Mucosa of stomach (tissue), 1 donor: ENCODE measurements around the gene RBM48.

Experiments
- H3K27me3 ChIP-seq: one replicate; pipeline ENCODE4 v1.7.0; 2013; ENCODE audit warnings: mild to moderate bottlenecking, low read length; ENCODE audit not compliant: control insufficient read depth, insufficient read depth
- H3K36me3 ChIP-seq: one replicate; pipeline ENCODE4 v1.7.0; 2013; ENCODE audit warnings: low read length; ENCODE audit not compliant: control insufficient read depth, insufficient read depth
- H3K4me1 ChIP-seq: one replicate; pipeline ENCODE4 v1.7.0; 2013; ENCODE audit warnings: mild to moderate bottlenecking, low read length; ENCODE audit not compliant: control insufficient read depth, insufficient read depth
- H3K4me3 ChIP-seq: one replicate; pipeline ENCODE4 v1.7.0; 2013; ENCODE audit warnings: low read length
- H3K9ac ChIP-seq: one replicate; pipeline ENCODE4 v1.7.0; 2013; ENCODE audit warnings: mild to moderate bottlenecking, low read length, moderate library complexity
- H3K9me3 ChIP-seq: one replicate; pipeline ENCODE4 v1.7.0; 2013; ENCODE audit warnings: mild to moderate bottlenecking, low read length, moderate library complexity; ENCODE audit not compliant: control insufficient read depth
- donor health status: Pancreatic carcinoma.

The RBM48 gene

DNA sequence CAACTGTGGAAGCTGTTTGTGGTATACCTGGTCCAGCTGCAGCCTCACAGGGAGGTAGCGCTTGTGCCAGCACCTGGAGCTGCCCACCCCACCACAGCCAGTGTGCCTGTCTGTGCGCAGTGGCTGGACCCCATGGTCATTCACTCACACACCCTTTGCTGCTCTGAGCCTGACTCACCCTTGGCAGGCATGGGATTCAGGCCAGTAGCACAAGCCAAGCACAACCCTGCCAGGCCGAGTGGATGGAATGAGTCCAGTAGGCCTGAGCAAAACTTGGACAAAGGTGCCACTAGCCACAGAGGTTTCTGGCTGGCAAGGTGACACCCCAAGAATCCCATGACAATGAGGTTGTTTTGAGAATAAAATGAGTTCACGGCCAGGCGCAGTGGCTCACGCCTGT is 19.0 kb downstream of the RBM48 start:
- Histone ChIP-seq H3K4me3 (no peak overlapping the region), H3K4me1 (no peaks in the 10 kb centered on the region), H3K9me3 (no peaks in the 10 kb centered on the region), H3K9ac (no peak overlapping the region), H3K27me3 (no peaks in the 10 kb centered on the region), H3K36me3 (no peaks in the 10 kb centered on the region)

GRCh38 chr7:92550194-92550593 is 21.6 kb downstream of the RBM48 start:
- H3K27me3 ChIP-seq = no peaks in the 10 kb centered on the region
- no peaks in the 10 kb centered on the region for H3K9me3 ChIP-seq
- no peaks in the 10 kb centered on the region for H3K4me1 ChIP-seq
- no peaks in the 10 kb centered on the region for H3K36me3 ChIP-seq
- no peak overlapping the region for H3K4me3 ChIP-seq
- H3K9ac ChIP-seq = no peak overlapping the region

- H3K9ac ChIP-seq = no peak overlapping the region
- no peak overlapping the region for H3K4me3 ChIP-seq
- no peaks in the 10 kb centered on the region for H3K27me3 ChIP-seq
- H3K4me1 ChIP-seq = no peaks in the 10 kb centered on the region
- no peaks in the 10 kb centered on the region for H3K36me3 ChIP-seq
- no peaks in the 10 kb centered on the region for H3K9me3 ChIP-seq
These were observed 28.7 kb downstream of the RBM48 start for GRCh38 chr7:92557249-92557648.

GRCh38 chr7:92557808-92558362 is 29.3 kb downstream of the RBM48 start:
- H3K9ac ChIP-seq = no peak overlapping the region
- H3K27me3 ChIP-seq = no peaks in the 10 kb centered on the region
- H3K4me3 ChIP-seq = no peak overlapping the region
- no peaks in the 10 kb centered on the region for H3K9me3 ChIP-seq
- H3K4me1 ChIP-seq = no peaks in the 10 kb centered on the region
- H3K36me3 ChIP-seq = no peaks in the 10 kb centered on the region

GRCh38 chr7:92560602-92561001 is 32.0 kb downstream of the RBM48 start:
- no peak overlapping the region for H3K9ac ChIP-seq
- no peaks in the 10 kb centered on the region for H3K4me1 ChIP-seq
- H3K27me3 ChIP-seq = no peaks in the 10 kb centered on the region
- no peak overlapping the region for H3K4me3 ChIP-seq
- H3K9me3 ChIP-seq = no peaks in the 10 kb centered on the region
- no peaks in the 10 kb centered on the region for H3K36me3 ChIP-seq

- H3K9me3 ChIP-seq = no peaks in the 10 kb centered on the region
- H3K36me3 ChIP-seq = no peaks in the 10 kb centered on the region
- no peaks in the 10 kb centered on the region for H3K27me3 ChIP-seq
- H3K4me3 ChIP-seq = no peak overlapping the region
- H3K4me1 ChIP-seq = no peaks in the 10 kb centered on the region
- no peak overlapping the region for H3K9ac ChIP-seq
These were observed 34.8 kb downstream of the RBM48 start for GRCh38 chr7:92563345-92563744.

- Histone ChIP-seq H3K4me1 (no peaks in the 10 kb centered on the region), H3K27me3 (no peaks in the 10 kb centered on the region), H3K4me3 (no peak overlapping the region), H3K9ac (no peak overlapping the region), H3K36me3 (no peaks in the 10 kb centered on the region), H3K9me3 (no peaks in the 10 kb centered on the region)
These were observed 38.9 kb downstream of the RBM48 start for GRCh38 chr7:92567460-92567859.

DNA sequence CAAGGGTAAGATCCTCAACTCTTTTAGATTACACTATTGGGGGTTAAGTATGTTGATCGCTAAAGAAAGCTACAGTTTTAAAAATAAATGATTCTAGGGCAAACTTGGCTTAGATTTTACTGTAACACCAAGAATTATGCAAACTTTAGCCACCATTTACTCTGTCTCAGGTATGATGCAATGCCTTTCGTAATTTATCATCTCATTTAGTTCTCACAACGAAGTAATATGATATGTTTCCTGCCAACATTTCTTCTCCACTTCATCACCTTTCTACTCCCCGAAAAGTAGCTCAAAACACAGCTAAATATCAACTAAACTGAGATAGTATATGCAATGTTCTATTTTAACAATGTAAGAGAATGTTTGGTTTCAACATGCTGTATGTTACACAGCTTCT is 40.5 kb downstream of the RBM48 start:
- H3K9me3 ChIP-seq = no peaks in the 10 kb centered on the region
- no peak overlapping the region for H3K9ac ChIP-seq
- no peak overlapping the region for H3K4me3 ChIP-seq
- no peaks in the 10 kb centered on the region for H3K36me3 ChIP-seq
- H3K27me3 ChIP-seq = no peaks in the 10 kb centered on the region
- H3K4me1 ChIP-seq = no peaks in the 10 kb centered on the region

GRCh38 chr7:92576296-92576695 is 47.7 kb downstream of the RBM48 start:
- Histone ChIP-seq H3K4me3 (no peak overlapping the region), H3K9ac (no peak overlapping the region), H3K4me1 (no peaks in the 10 kb centered on the region), H3K27me3 (no peaks in the 10 kb centered on the region), H3K9me3 (no peaks in the 10 kb centered on the region), H3K36me3 (no peaks in the 10 kb centered on the region)

GRCh38 chr7:92582948-92583347 is 54.4 kb downstream of the RBM48 start:
- Histone ChIP-seq H3K9ac (no peak overlapping the region), H3K27me3 (no peaks in the 10 kb centered on the region), H3K4me1 (no peaks in the 10 kb centered on the region), H3K9me3 (no peaks in the 10 kb centered on the region), H3K36me3 (no peaks in the 10 kb centered on the region), H3K4me3 (no peak overlapping the region)

- no peaks in the 10 kb centered on the region for H3K27me3 ChIP-seq
- H3K36me3 ChIP-seq = no peaks in the 10 kb centered on the region
- peaks cover 9% of the 10 kb centered on the region for H3K4me1 ChIP-seq
- no peaks in the 10 kb centered on the region for H3K9me3 ChIP-seq
- H3K9ac ChIP-seq = no peak overlapping the region
- H3K4me3 ChIP-seq = no peak overlapping the region
These were observed 56.4 kb downstream of the RBM48 start for GRCh38 chr7:92584953-92585352.

- Histone ChIP-seq H3K36me3 (no peaks in the 10 kb centered on the region), H3K27me3 (no peaks in the 10 kb centered on the region), H3K4me3 (no peak overlapping the region), H3K9ac (no peak overlapping the region), H3K4me1 (peaks cover 9% of the 10 kb centered on the region), H3K9me3 (no peaks in the 10 kb centered on the region)
These were observed 57.8 kb downstream of the RBM48 start for GRCh38 chr7:92586403-92586802.

GRCh38 chr7:92586841-92587240 is 58.2 kb downstream of the RBM48 start:
- Histone ChIP-seq H3K36me3 (no peaks in the 10 kb centered on the region), H3K9me3 (no peaks in the 10 kb centered on the region), H3K4me1 (peaks cover 9% of the 10 kb centered on the region), H3K27me3 (no peaks in the 10 kb centered on the region), H3K4me3 (no peak overlapping the region), H3K9ac (no peak overlapping the region)
